Measurements from ENCODE around the gene MATR3.
A peak's percentile ranks its signal among the peaks of the same experiment; 100 is the strongest.
"Not testable (repeated sequence)": the region's sequence is repeated elsewhere in the genome, so short reads cannot be mapped to it uniquely, and the experiment has no call there.

Gene MATR3

GRCh38 chr5:139298242-139298641, 4.7 kb downstream of the MATR3 start:
- no peak for DNase-seq

DNA sequence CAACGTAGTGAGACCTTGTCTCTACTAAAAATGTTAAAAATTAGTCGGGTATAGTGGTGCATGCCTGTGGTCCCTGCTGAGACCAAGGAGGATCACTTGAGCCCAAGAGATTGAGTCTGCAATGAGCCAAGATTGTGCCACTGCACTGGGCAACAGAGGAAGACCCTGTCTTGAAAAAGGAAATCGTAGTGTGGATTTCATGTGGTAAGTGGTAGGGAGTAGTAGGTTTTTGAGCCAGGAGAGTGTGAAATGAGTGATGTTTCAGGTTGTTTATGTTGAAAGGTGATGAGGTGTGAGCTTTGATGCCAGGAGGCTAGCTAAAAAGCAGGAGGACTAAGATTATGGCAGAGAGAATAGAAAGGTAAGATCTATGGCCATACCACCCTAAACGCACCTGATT, 5.9 kb downstream of the MATR3 start:
- peak; percentile 27 for DNase-seq

DNA sequence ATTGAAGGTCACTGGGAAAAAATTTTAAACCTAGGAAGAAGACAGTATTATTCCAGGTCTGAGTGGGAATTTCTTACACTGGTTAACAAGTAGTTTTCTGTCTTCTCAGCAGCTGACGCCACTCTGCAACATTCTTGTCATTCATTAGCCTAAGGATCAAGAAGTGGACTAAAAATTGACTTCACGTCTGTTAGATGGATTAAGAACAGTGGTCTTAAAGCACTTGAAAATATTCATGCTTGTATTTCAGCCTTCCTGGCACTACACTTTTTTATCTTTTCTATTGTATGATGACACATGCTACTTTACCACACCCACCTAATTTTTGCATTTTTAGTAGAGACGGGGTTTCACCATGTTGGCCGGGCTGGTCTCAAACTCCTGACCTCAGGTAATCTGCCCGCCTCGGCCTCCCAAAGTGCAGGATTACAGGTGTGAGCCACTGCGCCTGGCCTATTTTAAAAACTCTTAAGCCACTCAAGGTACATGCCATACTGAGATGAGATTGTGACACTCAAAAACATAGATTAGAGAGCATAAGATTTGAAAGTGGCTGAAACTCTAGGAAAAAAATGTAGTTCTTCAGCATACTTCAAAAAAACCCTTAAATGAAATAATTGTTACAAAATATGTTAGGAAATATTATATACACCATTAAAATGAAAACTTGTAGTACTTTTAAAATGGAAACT, 8.4 kb downstream of the MATR3 start:
- DNase-seq: no peak

DNA sequence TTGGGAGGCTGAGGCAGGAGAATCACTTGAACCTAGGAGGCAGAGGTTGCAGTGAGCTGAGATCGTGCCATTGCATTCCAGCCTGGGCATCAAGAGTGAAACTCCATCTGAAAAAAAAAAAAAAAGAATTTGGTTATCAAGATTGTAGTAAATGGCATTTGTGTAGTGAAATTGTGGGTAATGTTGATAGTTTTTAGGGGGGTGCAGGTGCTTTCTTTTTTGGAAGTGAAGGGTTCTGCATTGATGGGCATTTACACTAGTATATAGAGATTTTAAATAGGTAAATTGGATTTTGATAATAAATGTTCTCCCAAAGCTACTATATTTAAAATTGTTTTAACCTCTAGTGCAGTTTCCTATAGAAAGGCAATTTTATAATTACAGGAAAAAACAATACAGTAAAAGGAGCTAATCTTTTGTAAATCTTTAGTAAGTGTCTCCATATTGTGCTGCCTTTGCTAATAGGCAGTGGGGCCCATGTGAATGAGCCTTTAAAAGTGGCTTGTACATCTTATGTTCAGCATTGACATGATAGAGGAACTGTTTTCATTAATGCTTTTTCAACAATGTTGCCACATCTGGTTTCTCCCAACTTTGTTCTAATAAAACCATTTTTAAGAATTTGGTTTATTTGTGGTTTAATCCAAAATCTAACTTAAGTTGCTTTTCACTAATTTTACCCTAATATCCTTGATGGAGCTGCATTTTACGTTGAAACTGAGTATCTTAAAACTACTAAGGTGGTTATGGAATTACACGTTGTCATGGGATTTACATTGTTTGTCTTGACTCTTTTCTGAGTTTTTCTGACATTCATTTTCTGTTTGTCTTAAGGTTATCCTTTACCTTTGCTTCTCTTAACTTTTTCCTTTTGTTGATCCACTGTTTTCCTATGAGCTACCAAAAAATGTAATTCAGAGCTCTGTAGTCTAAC, 11.1 kb downstream of the MATR3 start:
- DNase-seq: no peak

- DNase-seq: no peak
Observed at GRCh38 chr5:139306197-139306596, 12.7 kb downstream of the MATR3 start.

- DNase-seq: no peak
Observed at GRCh38 chr5:139306628-139307379, 13.3 kb downstream of the MATR3 start.

DNA sequence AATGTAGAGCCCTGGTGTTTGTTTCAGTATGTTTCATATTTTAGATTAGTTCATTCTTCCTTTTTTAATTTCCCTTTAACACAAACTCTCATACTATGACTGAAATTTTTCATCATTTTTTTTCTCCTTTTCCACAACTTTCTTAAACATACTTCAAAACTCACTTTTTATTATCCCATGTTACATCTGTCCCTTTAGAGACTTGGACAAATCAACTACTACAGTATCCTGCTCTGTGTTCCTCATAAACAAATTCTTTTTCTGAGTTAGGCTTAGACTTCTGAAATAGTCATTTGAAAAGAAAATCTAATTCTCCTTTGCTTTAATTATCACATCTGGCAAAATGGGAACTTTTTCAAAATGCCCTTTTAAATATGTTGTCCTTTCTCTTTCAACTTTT, 15.3 kb downstream of the MATR3 start:
- no peak for DNase-seq

DNA sequence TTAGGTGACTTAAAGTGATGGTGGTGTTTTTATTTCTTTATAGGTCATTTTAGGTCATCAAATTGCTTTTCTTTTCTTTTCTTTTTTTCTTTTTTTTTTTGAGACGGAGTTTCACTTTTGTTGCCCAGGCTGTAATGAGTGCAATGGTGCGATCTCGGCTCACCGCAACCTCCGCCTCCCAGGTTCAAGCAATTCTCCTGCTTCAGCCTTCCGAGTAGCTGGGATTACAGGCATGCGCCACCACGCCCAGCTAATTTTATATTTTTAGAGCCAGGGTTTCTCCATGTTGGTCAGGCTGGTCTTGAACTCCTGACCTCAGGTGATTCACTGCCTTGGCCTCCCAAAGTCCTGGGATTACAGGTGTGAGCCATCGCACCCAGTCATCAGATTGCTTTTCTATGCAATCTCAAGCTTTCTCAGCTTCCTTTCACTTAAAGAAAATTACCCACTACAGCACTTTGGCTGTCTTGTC, 17.2 kb downstream of the MATR3 start:
- not testable (repeated sequence) for DNase-seq

DNA sequence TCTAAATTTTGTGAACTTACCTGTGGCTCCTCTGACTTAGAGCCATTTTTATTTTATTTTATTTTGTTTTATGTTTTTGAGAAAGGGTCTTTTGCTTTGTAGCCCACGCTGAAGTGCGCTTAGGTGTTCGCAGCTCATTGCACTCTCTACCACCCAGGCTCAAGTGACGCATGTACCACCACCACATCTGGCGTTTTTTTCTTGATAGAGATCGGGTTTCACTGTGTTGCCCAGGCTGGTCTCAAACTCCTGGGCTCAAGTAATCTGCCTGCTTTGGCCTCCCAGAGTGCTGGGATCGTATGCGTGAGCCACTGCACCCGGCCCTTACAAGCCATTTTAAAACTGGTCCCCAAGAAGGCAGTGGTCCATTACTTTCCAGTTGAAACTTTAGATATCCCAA, 18.5 kb downstream of the MATR3 start:
- no peak for DNase-seq

DNA sequence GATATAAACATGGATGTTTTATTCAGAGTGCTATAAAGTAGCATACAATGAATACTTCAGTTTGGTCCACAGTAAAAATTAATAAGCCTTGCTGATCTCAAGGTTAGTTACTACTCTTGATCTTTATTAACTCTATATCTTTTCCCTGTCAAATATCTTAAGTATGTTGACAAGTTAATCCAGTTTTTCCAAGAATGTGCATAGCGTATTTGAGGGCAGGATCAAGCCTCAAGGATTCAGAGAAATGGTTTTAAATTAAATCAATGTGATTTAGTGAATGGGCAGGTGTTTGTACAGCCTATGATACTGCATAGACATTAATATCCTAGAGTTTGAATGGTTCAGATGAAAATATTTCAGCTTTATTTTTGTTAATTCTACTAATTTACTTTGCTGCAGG, 20.7 kb downstream of the MATR3 start:
- DNase-seq: no peak

- DNase-seq: no peak
Observed at GRCh38 chr5:139315056-139315615, 21.6 kb downstream of the MATR3 start.

DNA sequence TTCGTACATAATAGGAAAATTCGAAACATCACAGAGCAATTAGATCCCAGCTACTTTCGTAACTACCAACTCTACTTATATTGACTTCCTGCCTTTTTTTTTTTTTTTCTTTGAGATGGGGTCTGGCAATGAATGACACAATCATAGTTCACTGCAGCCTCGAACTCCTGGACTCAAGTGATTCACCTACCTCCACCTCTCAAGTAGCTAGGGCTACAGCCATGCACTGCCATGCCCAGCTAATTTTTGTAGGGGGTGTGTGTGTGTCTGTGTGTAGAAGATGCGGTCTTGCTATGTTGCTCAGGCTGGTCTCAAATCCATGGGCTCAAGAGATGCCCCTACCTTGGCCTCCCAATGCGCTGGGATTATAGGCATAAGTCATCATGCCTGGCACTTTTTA, 42.3 kb downstream of the MATR3 start:
- no peak for DNase-seq

GRCh38 chr5:139340051-139340450, 46.5 kb downstream of the MATR3 start:
- DNase-seq: no peak

DNA sequence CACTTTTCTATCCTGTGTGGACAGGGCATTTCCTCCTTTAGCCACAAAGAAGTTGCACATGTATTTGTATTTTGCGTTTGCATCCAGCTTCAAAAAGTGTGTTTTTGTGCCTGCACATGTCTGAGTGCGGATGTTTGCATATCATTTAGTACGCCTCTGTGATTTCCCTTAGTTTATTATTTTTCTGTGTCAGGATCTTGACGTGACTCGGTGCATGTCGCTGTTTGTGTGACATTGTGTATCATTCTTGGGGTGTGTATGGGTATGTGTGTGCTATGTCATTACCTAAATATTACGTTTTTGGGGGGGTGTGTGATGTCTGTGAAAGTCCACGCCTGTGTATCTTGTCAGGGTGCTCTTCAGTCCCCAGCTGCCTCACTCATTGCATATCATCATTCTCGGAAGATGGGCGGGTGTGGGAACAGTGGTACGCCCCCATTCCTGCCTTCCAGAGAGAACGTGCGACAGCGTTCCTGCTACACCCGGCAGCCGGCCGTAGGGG, 47.7 kb downstream of the MATR3 start:
- DNase-seq: no peak

- peak; percentile 98 for DNase-seq
Observed at GRCh38 chr5:139341689-139342422, 48.3 kb downstream of the MATR3 start, which contains the start of gene PAIP2. TSS of gene PAIP2 (plus strand) at chr5:139341854. CDS start at chr5:139363785, 21,931 bp downstream.

- DNase-seq: no peak
Observed at GRCh38 chr5:139342423-139342723, 48.8 kb downstream of the MATR3 start.

- DNase-seq: no peak
Observed at GRCh38 chr5:139343476-139343875, 49.9 kb downstream of the MATR3 start.

- no peak for DNase-seq
Observed at GRCh38 chr5:139344177-139344576, 50.6 kb downstream of the MATR3 start.

DNA sequence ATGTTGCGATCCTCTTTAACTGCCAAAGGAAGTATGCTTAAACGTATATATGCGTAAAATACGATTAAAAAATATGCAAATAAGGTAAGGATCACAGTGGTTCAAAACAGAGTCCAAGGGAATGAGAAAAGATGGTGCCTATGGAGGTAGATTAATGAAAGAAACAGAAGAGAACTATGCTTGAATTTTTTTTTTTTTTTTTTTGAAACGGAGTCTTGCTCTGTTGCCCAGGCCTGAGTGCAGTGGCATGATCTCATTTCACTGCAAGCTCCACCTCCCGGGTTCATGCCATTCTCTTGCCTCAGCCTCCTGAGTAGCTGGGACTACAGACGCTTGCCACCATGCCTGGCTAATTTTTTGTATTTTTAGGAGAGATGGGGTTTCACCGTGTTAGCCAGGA, 51.9 kb downstream of the MATR3 start:
- not testable (repeated sequence) for DNase-seq

DNA sequence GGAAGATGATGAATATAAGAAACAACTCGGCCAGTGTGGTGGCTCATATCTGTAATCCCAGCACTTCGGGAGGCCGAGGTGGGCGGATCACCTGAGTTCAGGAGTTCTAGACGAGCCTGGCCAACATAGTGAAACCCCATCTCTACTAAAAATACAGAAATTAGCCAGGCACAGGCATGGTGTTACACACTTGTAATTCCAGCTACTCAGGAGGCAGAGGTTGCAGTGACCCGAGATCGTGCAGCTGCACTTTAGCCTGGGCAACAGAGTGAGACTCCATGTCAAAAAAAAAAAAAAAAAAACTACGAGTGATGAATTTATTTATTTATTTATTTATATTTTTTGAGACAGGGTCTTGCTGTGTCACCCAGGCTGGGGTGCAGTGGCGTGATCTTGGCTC, 54.3 kb downstream of the MATR3 start:
- not testable (repeated sequence) for DNase-seq

- DNase-seq: no peak
Observed at GRCh38 chr5:139354186-139354585, 60.6 kb downstream of the MATR3 start.

GRCh38 chr5:139355900-139356299, 62.4 kb downstream of the MATR3 start:
- not testable (repeated sequence) for DNase-seq

All from CD4-positive, alpha-beta T cell treated with Interleukin-21 for 1 hour (primary cell).